RPMI8226 (cell line): ENCODE measurements around the gene VN1R2.
"Not testable (repeated sequence)": the region's sequence is repeated elsewhere in the genome, so short reads cannot be mapped to it uniquely, and the experiment has no call there.

Experiments used
- DNase-seq: peaks from one replicate; pipeline ENCODE4 v3.0.0-alpha.2; 2015

Gene VN1R2

DNA sequence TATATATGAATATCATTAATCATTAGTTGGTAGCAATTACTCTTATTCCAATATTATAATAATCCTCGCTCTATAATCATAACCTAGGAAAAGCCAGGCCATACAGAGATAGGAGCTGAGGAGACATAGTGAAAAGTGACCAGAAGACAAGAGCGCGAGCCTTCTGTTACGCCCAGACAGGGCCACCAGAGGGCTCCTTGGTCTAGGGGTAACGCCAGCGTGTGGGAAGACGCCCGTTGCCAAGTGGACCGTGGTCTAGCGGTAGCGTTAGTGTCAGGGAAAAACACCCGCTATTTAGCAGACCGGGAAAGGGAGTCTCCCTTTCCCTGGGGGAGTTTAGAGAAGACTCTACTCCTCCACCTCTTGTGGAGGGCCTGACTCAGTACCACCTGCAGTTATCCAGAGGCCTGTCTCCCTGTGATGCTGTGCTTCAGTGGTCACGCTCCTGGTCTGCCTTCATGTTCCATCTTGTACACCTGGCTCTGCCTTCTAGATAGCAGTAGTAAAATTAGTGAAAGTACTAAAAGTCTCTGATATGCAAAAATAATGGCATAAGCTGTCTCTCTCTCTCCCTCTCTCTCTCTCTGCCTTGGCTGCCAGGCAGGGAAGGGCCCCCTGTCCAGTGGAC is at the start of gene VN1R2:
Gene VN1R2, plus strand, starts transcription at position 578 of the 628 bp plus-strand sequence. CDS start 84 bp downstream, outside the sequence.
- DNase-seq, result peak; percentile 11

- not testable (repeated sequence) for DNase-seq
Observed at GRCh38 chr19:53211554-53211953, 46.5 kb upstream of the VN1R2 start.

GRCh38 chr19:53212703-53213320 is 45.3 kb upstream of the VN1R2 start:
- no peak for DNase-seq

- DNase-seq, result not testable (repeated sequence)
Observed at GRCh38 chr19:53222716-53223115, 35.4 kb upstream of the VN1R2 start.

DNA sequence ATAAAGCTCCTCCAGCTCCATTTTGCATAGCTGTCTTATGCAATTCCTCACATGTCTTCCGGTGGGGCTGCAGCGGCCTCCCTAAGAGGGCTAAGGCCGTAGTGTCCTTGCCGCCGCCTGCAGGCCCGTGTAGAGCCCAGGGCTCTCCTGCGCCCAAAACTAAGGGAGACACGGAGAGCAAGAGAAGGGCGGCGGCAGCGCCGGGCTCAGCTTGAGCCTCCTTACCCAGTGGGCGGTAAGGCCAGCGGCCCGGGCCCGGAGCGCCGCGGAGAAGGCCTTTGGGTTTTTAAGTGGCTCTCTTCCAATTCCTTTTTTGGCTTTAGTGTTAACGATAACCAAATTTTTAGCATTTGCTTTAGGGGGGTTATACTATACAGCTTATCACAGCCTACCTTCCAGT is 33.5 kb upstream of the VN1R2 start:
- no peak for DNase-seq

GRCh38 chr19:53237114-53237777 is 20.8 kb upstream of the VN1R2 start:
- no peak for DNase-seq

DNA sequence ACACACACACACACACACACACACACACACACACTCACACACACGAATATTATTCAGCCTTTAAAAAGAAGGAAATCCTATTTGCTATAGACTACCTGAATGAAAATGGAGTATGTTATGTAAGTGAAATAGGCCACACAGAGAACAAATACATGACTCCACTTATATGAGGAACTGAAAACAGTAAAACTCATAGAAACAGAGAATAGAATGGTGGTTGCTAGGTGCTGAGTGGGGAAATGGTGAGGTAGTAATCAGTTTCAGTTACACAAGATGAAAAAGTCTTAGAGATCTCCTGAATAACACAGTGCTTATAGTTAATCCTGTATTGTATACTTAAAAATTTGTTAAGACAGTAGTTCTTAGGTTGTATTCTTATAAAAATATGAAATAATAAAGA is 11.6 kb upstream of the VN1R2 start:
- DNase-seq, result peak; percentile 25

DNA sequence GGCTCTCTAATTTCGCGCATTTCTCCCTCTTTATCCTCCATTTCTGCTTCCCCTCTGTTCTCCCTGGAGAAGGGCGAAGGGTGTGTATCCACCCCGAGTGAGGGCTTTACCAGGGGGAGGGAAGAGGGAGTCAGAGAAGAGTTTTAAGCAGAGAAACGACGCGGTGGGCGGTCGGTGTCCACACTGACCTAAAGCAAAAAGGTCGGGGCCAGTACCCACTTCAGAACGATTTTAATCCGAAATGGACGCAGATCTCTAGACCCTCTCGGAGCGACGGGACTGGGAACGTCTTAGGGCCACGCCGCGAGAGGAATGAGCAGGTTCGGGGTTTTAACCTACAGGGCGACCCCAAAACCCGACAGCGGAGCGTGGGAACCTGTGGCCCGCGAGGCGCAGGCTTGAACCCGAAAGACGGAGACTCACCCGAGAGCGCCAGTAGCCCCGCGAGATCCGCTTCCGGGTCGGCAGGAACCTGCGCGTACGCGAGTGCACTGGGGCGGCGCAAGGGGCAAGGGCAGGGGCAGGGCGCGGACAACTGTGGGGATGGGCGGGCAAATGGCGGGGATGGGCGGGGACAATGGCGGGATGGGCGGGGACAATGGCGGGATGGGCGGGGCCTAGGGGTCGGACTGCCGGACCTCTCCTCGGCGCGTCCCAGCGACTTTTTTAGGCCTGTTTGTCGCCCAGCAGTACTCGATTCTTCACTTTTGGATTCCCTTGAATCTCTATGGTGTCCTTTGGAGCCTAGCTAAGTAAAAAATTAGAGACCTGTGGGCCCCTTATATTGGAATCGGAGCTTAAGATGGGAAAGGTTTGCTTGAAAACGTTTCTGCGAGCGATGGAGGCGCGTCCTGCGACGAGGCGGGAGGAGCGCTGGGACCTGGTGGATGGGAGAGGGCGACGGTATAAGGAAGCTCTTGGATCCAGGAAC is 3.4 kb upstream of the VN1R2 start, which contains the start of gene ZNF677:
Gene ZNF677, minus strand, starts transcription at position 463 of the 931 bp plus-strand sequence. CDS start 3,323 bp downstream, outside the sequence.
- no peak for DNase-seq

GRCh38 chr19:53267623-53268022 is 9.5 kb downstream of the VN1R2 start, which contains the start of gene VN1R4:
VN1R4 (minus strand) TSS chr19:53267723; CDS start chr19:53267665, 58 bp downstream.
- DNase-seq, result not testable (repeated sequence)

- DNase-seq, result not testable (repeated sequence)
Observed at GRCh38 chr19:53269861-53270260, 11.8 kb downstream of the VN1R2 start.

GRCh38 chr19:53272044-53272443 is 14.0 kb downstream of the VN1R2 start:
- DNase-seq, result no peak

DNA sequence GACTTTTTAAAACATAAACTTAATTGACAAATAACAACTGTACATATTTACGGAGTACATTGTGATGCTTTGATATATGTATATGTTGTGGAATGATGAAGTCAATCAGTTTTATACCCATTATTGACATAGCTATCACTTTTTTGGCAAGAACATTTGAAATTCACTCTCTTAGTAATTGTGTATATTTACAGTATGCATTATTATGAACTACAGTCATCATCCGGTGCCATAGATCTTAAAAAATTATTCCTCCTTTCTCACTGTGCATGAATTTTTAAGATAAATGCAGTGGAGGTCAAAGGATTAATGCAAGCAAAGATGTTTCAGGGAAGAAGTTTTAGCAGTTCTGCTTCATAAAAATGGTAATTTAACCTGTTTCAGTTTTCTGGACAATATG is 17.4 kb downstream of the VN1R2 start:
- no peak for DNase-seq

DNA sequence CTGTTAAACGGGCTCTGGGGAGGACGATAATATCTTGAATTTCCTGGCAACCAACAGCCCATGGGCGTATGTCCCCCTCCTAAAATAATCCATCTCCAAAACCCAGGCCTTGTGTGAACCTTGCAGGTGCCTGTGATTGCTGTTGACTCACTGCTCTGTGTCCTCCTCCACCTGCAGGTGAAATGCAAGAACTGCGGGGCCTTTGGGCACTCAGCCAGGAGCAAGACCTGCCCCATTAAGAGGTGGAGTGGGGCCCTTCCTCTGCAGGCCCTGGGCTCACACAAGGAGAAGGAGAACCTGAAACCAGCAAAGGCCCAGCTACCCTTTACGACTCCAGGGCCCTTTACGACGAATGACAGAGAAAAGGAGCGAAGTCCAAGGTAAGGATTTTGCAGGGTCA is 23.9 kb downstream of the VN1R2 start:
- peak; percentile 28 for DNase-seq

DNA sequence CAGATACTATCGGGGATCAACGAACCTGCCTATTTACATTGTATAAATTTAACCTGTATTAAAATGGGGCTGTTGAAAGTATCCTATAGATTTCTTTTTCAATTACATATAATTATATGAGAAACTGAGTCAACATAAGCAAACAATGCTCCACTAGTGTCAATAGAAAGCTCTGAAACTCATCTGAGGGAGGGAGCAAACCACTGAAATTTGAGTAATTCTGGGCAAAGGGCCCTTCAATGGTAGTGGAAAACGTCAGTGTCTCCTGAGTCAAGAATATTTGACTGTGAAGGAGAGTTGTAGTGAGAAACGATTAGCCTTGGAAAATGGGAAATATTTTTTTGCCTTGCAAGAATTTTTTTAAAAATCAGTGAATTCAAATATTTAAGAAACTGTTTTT is 27.0 kb downstream of the VN1R2 start:
- no peak for DNase-seq

DNA sequence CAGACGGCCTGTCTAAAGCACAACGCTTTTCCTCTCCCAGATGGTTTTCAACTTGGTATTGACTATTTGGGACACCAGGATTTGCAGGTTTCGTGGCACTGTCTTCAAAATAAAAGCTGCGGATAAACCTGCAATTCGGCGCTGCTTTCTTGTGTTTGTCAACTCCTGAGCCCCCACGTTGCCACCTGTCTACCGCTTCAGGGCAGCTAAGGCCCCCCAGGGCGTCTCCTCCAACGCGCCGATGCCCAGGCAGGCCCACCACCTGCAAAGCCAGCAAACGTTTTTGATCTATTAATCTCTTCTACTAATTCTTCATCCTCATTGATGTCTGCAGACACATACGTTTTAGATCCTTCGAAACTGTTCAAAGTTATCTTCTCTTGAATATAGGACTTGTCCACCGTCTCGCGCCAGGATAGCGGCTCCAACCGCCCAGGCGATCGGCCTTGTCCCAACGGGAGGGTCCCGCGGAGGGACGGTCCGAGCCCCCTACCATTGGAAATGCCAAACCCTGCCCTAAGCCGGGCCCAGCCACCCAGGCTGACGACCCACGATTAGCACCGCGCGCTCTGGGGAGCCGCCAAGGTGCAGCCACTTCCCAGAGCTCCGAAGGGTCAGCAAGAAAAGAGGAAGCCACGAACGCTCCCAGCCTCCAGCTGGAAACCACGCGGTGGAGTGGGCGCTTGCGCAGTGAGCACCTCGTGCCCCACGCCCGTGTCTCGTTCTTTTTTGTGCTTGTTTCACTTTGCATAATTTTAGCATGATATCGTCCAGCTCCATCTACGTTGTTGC is 32.9 kb downstream of the VN1R2 start:
- no peak for DNase-seq

DNA sequence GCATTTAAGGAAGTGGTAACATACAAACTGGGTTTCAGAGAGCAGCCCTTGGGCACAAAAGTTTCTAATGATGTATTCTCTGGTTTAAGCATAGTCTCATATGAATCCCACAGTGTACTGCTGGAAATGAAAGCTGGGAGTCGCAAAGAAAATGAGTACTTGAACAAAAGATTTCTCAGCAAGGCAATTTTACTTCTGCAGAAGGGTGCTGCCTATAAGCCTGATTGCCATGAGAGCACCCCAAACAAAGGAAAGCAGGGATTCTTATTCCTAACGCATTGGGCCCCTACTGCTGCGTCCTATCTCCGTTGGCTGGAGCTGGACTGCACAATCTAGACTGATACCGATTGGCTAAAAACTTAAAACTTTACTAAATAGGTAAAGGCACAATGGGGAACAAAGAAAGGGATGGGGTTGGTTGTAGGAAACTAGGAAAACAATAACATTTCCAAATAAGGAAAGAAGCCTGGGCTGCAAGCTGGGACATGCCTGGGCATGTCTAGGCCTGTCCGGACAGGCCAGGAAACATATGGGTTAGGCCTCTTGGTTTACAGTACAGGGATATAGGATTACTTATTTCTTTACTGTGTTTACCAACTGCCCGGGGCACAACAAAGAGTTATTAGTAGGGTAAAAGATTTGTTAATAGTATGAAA is 36.8 kb downstream of the VN1R2 start:
- DNase-seq, result no peak

GRCh38 chr19:53301341-53301740 is 43.2 kb downstream of the VN1R2 start:
- peak; percentile 26 for DNase-seq

DNA sequence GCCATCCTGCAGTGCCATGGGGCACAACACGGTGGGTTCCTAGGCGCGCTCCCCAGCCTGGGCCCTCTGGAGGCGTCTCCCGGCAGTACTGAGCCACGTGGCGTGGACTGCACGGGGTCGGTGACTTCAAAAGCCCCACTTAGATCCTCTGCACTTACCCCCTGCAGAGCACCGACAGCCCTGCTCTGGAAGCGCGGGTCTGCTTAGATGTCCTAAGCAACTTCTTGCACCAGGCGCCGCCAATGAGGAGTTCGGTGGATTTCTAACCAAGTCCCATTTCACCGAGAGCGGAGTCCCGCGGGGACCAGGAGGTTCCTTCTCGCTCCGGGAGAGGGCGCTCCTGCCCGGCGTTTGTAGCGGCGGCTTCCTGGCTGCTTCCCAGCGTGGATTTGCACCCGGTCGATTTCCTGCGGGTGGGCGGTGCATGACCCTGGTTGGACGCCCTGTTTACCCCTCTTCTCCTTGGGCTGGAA is 50.3 kb downstream of the VN1R2 start:
- DNase-seq, result peak; percentile 11
